ENCODE data around the gene RBBP8NL.
"Not testable (repeated sequence)": the region's sequence is repeated elsewhere in the genome, so short reads cannot be mapped to it uniquely, and the experiment has no call there.

Gene RBBP8NL

DNA sequence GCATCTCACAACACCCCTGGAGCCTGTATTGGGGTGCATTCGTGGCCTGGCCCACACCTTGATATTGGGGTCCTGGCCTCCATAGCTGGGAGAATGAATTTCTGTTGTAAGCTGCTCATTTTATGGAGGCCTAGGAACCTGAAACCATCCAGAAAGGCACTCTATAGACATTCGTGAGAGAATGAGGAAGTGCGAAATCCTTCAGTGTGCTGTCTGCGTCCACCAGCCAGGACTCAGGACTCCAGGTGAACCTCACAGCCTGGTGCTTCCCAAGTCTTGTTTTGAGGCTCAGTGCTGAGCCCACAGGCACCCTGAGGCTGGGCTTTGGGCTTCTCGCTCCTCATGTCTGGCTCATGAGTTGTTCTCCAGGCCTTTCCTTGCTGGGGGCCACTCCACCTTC, 11.9 kb upstream of the RBBP8NL start:
- no peak for DNase-seq

DNA sequence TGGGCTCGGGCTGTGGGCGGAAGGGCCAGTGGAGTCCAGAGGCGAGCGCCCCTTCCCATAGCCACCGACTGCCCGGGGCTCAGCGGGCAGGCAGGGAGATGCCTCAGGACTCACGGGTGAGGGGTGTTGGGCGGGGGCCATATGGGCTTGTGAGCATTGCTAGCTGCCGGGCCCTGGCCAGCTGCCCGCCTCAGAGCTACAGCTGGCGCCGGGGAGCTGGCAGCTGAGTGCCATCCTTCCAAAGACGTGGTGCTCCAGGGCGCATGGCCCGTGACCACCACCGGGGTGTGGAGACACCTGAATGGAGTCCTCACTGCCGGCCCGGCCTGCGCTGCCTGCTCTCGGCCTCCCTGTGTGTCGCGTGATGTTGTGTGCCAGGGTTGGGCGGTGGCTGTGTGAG, 10.6 kb upstream of the RBBP8NL start:
- DNase-seq, result no peak

DNA sequence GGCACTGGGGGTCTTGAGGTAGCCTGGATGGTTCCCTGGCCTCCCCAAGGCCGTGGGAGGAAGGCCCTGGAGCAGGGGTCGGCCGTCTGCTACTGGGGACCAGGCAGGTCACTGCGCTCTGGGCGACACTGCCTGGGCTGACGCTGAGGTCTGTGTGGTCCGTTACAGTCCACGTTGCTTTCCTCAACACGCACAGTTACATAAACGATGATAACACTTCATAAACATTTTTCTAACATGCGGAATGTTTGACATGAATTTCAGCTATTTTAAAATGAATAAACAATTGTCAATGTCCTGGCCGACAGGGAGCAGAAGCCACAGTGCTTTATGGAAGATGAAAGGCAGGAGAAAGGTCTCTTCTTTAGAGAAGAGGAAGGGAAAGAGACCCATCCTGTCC, 10.2 kb upstream of the RBBP8NL start:
- no peak for DNase-seq

DNA sequence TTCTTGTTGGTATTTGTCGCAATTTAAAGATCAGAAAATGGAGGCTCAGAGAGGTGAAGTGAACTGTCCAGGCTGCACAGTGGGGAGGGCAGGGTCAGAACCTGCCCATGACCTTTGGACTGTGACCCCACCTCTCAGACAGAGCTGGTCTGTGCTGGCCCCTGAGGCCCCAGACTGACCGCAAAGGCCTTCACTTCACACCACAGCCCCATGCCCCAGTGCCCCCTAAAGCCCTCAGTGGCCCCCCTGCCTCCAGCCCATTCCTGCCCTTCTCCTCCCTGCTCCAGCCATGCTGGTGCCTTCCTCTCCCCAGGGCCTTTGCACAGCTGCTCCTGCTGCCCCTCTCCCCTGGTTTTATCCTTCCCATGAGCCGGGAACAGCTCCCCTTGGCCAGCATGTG, 9.4 kb upstream of the RBBP8NL start:
- DNase-seq, result no peak

DNA sequence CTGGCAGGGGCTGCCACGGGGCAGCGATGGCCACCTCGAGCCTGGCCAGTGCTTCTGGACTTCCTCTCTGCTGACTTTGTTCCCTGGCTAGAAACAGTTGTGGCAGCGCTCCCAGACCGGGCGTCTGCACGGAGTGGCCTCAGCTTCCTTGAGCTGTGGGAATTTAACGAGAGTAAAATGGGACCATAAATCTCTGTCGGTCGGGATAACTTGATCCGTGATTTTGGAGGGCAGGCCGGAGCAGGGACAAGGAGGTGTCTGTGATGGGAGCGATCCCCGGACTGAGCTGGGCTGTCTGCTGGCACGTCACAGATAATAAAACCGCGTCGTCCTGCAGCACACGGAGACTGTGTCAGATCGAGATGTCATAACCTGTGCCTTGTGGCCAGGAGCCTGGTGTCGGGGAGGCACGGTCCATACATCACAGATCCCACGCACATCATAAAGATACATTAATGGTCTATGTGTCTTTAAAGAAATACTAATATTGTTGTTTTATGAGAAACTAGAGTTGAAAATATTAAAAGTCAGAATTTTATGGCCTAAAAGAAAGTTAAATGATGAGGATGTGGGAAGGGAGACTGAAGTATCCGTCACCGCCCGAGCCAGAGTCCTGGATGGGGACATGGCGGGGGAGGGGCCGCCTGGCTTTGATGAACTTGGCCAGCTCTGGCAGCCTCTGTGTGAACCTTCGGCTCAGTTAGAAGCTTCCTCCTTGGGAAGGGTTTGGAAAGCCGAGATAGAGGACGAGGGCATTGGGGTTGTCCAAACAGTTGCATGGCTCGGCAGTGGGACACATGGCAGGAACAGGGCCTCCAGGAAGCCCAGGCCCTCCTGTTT, 6.5 kb upstream of the RBBP8NL start:
- DNase-seq, result no peak

DNA sequence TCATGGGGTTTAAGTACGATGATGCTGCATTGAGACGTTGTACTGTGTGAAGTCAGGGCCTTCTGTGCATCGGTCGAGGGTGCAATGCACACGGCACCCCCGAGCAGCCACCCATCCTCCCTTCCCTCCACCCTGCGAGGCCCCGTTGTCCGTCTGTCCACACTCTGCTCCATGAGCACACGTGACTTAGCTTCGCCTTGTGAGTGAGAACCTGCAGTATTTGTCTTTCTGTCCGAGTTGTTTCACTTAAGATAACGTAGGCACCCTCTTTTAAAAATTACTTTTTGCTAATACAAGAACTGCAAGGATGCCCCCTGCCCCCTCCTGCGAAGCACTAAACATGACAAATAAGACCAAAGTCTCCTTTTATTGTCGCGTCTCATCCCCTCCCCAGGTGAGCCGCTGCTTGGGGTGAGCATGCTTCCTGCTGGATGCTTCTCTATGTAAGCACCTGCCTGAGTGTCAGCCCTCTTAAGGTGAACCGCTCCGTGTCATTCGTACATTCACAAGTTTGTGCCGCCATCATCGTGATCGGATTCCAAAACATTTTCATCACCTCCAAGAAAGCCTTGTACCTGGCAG, 3.6 kb upstream of the RBBP8NL start:
- DNase-seq, result no peak

DNA sequence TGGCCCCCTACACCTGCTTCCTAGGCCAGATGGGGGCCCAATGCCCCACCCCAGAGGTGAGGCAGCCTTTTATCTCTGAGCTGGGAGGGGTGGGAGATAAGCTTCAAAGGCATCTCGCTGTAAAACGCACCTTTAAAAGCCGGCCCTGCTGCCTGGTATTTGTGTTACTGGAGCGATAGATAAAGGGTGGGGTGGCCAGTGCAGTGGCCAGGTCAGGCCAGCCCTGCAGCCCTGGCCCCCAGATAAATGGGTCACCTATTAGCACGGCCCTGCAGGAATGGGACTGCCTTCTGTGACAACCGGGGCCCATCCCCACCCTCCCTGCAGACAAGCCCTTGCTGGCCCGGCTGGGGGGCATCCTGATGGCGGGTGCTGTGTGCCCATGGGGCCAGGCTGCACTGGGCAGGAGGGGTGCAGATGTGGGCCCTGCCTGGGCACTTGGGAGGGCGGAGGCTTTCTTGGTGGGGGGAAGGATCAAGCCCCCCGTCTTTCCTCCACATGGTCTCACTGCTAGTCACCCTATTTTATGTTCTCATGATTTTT, 3.0 kb upstream of the RBBP8NL start:
- no peak for DNase-seq

DNA sequence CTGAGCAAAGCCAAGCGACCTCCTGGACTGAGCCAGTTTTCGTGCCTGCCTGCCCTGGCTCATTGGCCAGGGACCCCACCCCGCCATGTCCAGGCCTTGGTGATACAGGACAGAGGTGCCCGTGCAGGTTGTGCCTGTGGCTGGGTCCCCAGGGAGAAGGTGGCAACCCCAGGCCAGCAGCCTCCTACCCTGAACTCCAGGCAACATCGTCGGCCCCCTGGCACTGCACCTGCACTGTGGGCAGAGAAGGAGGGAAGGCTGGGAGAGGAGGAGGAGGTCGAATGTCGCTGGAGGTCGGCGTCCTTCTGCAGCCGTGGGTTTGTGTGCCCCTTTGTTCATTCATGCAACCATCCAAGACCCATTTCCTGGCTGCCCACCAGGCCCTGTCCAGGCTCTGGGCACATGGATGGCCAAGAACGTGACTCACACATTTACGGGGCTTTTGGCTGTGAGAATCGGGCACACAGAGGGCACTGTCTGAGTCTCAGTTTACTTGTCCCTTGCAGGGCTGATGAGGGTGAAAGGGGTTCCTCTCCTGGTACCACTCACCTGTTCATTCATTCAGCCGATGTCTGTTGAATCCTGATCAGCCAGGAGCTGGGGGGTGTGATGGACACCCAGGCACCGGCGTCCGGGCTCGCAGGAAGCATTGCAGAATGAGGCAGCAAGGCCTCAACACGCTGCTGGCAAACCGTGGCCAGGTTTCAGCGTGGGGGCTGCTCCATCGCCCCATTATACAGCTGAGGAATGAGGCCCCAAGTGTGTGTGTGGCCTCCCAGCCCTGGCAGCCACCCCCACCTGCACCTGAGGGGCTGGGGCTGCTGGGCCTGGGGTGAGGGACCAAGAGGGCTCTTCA, 2.3 kb upstream of the RBBP8NL start:
- DNase-seq, result no peak

DNA sequence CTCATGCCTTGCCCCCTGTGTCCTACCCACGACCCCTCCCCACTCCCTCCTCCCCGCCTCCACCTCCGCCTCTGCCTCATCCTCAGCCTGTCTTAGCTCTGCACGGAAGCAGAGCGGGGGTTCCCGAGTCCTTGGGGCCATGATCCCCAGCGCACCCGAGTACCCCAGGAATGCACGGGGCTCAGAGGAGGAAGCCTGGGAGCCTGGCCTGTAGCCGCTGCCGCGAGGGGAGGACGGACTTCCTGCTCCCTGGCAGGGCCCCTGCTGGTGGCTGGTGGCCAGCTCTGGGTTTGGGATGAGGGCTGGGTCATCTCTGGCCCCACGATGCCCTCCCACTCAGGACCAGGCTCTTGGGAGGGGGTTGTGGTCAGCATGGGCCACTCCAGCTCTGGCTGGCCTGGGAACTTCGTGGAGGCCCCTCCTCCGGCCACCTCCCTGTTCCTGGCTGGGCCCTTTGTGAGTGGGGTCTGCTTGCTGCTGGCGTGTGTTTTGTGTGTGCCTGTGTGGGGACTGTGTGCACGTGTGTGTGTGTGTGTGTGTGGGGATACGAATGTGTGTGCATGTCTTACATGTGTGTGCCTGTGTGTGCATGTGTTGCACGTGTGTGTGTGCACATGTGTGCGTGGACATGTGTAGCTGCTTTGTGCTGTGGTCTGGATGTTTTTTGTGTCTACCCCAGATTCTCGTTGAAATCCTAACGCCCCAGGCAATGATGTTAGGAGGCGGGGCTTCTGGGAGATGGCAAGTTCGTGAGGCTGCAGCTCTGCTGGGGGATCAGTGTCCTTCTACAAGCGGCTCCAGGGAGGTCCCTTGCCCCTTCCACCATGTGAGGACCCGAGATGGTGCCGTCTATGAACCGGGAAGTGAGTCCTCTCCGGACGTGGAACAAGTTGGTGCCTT, 1.3 kb upstream of the RBBP8NL start:
- no peak for DNase-seq

DNA sequence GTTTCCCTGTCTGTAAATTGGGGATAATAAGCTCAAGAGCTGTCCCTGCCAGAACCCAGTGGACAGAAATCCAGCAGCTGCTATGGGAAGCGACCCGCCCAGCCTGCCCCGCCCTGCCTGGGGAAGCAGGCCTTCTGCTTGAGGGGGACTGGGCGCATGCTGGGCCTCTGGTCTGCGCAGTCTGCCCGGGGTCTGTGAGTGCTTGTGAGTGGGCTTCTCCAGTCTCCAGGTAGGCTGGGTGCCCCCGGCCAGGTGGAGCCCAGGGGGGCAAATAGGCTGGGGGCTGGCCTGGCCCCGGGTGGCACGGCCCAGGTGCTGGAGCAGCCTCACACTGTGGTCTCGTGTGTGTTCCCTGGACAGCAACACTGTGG, 648 bp upstream of the RBBP8NL start:
- DNase-seq, result no peak

DNA sequence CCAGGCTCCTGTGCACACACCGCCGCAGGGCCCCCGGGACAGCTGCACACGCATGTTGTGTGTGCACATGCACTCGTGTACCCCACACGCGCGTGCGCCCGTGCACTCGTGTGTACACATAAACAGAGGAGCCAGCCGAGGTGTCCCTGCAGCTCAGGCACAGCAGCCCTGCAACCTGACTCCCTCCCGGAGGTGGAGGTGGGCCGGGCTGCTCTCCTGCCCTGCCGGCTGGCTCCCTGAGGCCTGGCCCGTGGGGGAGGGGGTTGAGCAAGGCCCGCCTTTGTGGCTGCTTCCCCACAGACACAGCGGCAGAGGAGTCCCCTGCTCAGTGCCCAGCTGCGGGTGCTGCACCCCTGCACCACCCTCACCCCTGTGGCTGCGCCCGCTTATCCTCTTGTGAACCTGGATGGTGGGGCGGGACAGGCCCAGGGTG, 624 bp downstream of the RBBP8NL start:
- DNase-seq, result no peak

DNA sequence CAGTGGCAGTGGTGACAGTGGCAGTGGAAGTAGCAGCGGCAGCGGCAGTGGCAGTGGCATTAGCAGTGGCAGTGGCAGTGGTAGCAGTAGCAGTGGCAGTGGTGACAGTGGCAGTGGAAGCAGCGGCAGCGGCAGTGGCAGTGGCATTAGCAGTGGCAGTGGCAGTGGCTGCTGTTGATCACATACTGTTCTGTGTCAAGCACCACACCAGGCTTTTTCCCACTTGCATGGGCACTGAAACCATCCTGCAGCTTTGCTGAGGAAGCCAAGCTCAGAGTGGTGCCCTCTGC, 1.3 kb downstream of the RBBP8NL start:
- not testable (repeated sequence) for DNase-seq

DNA sequence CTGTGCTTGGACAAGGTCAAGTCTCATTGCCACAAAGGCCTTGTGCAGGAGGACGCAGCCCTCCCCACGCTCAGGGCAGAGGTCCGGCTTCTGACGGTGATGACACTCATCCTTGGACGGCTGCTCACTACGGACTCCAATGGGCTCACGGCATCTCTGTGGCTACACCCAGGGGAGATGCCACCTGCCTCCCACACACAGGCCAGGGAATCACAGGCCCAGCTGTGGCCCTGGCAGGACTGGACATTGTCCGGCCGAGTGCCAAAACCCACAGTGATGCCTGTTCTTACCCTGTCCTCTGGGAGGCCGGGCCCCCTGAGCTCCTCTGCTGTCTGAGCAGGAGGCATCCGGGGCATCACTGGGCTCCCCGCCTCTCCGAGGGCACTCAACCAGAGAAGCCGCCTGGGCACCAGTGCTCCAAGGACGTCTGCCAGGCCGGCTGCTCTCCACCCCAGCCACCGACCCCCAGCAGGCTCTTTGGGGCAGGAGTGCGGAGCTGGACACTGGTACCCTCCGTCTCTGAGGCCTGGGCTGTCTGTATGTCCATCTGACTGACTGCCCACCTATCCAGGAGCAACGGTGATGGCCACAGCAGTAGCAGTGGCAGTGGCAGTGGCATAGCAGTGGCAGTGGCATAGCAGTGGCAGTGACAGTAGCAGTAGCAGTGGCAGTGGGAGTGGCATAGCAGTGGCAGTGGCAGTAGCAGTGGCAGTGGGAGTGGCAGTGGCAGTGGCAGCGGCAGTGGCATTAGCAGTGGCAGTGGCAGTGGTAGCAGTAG, 1.9 kb downstream of the RBBP8NL start:
- no peak for DNase-seq

DNA sequence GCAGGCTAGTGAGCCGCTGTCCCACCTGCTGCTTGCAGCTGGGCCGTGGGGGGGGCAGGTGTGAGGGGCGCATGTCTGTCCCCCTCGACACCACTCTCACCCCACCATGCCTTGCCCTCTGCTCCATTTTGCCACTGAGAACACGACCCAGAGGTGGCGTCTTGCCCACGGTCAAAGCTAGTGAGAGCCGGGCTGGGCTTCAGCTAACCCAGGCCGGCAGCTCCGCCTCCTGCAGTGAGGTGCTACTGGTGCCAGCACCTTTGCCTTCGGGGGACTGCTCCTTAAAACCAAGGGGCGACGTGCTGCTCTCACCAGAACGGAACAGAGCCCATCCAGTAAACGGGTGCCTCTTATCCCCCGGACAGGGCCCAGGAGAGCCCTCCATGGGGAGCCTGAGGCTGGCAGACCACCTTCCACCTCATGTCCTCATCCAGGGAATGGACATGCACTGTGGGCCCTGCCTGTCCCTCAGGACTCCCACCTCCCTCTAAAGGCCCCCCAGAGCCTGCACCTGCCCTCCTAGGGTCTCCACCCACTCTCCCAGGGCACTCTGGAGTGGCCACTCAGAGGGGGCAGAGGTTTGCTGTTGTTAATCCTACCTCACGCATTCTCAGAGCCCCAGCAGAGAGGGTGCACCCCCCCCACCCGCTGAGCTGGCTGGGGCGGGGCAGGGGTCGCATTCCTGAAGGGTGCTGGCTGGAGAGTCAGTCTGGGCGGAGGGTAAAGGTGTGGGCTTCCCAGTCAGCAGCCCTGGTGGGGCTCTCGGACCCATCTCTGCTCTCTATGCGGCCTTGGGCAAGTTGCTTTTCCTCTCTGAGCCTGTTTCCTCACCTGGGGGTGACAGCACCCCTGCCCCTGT, 2.9 kb downstream of the RBBP8NL start:
- DNase-seq, result no peak

DNA sequence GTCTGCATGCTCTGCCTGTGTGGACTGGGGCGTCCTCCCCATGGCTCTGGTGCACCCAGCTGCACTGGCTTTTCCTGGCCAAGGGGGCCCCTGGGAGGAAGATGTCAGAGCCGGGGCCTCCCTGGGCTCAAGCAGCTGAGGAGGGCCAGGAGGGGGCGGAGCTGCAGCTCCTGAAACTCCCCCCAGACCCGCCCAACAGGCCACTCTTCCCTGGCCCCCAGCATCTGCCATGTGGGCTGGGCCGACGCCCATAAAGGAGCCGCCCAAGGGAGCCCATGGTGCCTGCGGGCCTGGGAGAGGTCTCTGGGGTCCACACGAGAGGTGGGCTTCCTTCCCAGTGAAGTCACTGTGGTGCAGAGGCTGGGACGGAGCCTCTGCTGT, 4.0 kb downstream of the RBBP8NL start:
- no peak for DNase-seq

DNA sequence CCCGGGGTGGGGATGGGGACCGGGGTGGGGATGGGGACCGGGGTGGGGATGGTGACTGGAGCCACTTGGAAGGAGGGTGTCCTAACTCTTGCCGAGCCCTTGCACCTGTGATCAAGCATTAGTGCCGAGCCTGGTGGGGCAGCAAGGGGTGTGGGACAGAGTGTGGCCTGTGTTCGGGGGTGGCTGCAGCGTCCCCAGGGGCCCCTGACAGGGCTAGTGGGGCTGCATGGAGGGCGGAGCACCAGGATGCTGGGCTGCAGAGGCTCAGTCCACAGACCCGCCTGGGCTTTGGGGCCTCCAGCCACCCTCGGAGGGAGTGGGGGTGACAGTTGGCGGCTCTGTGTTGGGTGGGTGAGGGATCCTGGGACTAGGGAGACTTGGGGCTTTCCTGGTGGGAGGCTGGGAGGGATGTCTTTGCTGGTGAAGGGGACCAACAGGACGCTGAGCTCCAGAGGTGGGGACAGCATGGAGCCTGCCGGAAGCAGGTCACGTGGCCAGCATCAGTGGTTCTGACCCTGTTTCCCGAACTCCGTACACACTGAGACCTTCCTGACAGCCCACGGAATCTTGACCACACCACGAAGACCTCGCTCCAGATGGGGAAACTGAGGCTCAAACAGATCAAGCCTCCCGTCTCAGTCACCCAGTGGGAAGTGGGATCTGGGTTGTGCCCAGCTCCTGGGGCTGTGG, 4.6 kb downstream of the RBBP8NL start:
- DNase-seq, result no peak

DNA sequence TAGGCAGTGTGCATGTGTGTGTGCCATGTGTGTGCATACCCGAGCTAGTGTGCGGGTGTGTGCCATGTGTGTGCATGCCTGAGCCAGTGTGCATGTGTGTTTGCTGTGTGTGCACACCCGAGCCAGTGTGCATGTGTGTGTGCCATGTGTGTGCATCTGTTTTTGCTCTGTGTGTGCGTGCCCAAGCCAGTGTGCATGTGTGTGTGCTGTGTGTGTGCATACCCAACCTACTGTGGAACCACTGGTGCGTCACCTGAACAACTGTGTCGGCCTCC, 5.7 kb downstream of the RBBP8NL start:
- no peak for DNase-seq

DNA sequence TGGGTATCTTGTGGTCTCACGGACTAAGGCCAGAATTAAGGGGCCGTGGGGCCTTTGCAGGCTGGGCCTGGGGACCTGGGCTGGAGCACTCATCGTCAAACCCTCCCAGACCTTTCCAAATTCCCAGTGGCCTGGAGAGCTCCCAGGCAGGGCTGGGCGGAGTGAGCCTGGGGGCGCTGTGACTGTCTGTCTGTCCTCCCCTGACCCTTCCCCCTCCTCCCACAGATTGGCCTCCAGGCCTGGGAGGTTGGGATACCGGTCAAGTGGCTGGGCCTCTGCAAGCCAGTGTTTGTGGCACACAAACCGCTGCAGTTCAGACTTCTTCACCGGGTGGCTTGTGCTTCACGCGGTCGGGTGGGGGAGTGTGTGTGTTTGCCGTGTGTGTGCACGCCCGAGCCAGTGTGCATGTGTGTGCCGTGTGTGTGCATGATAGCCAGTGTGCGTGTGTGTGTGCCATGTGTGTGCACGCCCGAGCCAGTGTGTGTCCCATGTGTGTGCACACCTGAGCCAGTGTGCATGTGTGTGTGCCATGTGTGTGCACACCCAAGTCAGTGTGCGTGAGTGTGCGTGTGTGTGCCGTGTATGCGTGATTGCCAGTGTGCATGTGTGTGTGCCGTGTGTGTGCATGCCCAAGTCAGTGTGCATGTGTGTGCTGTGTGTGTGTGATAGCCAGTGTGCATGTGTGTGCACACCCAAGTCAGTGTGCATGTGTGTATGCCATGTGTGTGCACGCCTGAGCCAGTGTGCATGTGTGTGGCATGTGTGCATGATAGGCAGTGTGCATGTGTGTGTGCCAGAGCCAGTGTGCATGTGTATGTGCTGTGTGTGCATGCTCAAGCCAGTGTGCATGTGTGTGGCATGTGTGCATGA, 6.3 kb downstream of the RBBP8NL start:
- DNase-seq, result no peak

DNA sequence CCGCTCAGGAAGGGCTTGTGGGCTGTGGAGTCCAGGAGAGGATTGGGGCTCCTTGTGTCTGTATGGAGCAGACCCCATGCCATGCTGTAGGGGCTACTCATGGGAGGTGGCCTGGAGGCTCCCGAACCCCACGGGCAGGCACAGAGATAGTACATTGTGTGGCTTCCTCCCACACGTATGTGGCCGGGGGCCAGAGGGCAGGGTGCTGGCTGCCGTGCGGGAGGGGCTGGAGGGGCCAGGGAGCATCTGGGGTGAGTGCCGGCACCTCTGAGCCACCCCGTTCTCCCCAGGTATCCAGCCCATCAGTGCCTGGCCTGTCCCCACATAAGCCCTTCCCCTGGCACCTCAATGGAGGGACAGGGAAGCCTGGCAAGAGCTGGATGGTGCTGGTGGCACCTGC, 7.6 kb downstream of the RBBP8NL start:
- DNase-seq, result no peak
